ENCODE measurements around the gene TUBA4A. TPM values are rescaled to one million over a fixed set of nuclear protein-coding genes. Genes with fewer than 3 reads are reported as not detected.

Gene TUBA4A
- total RNA-seq, 1 donor: 25.6 TPM

DNA sequence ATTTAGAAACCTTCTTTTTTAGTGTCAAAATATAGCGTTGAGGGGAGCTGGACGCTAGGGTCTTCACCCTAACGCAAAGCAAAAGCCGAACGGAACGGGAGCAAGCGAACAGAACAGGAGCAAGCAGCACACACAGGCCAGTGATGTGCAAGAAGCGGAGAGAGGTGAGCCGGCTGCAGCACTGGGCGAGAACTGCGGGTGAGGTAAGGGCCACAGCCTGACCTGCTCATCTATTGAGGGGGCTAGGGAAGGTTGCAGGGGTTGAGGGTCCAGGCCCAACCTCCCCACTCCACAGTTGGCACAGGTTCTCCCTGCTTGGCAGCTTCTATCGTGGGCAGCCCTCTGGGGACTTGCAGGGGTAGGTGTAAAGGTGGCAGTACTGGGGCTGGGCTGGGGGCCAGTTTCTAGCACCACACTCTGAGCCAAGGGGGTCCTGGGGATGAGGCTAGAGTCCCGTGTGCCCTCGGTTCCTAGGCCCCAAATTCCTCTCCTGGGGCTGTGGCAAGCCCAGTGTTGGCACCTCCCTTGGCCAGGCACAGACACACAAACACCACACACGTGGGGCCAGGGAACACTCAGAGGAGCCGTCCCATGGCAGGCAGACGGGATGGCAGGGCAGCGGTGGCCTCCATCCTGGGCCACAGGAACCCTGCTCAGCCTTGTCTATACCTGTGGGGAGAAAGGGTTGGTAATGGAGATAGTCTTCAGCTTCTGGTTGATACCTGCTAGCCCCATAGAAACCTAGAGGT, 33.8 kb downstream of the TUBA4A start:
- H3K4me3 ChIP-seq (ENCODE audit: low read depth, low read length): no peak overlapping the region
- no peak for DNase-seq (ENCODE audit: low read depth)
- TF ChIP-seq CTCF (IDR thresholded peaks at IDR 0.05; ENCODE audit: insufficient read depth, low read length): no peak

- peak; percentile 96 for DNase-seq (ENCODE audit: low read depth)
- no peak for TF ChIP-seq CTCF (IDR thresholded peaks at IDR 0.05; ENCODE audit: insufficient read depth, low read length)
Measured at GRCh38 chr2:219218732-219219701, 34.7 kb downstream of the TUBA4A start, which contains the start of gene ABCB6. Gene ABCB6 (minus strand): TSS chr2:219218958. CDS start chr2:219218673, 285 bp downstream.

GRCh38 chr2:219218217-219218731, 35.4 kb downstream of the TUBA4A start:
- TF ChIP-seq CTCF (IDR thresholded peaks at IDR 0.05; ENCODE audit: insufficient read depth, low read length): no peak
- no peak for DNase-seq (ENCODE audit: low read depth)
- peak overlapping the region; percentile 71 for H3K4me3 ChIP-seq (ENCODE audit: low read depth, low read length)

More at GRCh38 chr2:219218732-219219701, 34.7 kb downstream of the TUBA4A start, which contains the start of gene ABCB6:
- peak within 1 kb of the TSS; percentile 71 for H3K4me3 ChIP-seq (ENCODE audit: low read depth, low read length)

DNA sequence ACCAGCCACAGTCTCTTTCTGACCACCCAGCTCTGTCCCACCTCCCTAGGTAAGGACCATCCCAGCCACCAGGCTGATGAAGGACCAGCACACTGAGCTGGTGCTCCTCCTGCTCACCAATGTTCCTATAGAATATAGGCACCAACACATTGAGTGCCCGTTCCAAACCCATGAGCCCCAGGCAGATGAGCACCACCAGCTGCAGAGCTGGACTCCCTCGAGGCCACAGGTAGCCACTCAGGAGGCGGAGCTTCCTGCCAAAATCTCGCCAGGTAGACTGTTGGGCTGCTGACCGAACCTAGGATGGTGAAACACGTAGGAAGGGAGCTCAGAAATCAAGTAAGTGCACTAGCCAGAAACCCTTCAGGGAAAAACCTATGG, 37.2 kb downstream of the TUBA4A start:
- TF ChIP-seq CTCF (IDR thresholded peaks at IDR 0.05; ENCODE audit: insufficient read depth, low read length): no peak
- H3K4me3 ChIP-seq (ENCODE audit: low read depth, low read length): no peak overlapping the region
- DNase-seq (ENCODE audit: low read depth): no peak

- no peak for DNase-seq (ENCODE audit: low read depth)
- H3K4me3 ChIP-seq (ENCODE audit: low read depth, low read length): no peak overlapping the region
- TF ChIP-seq CTCF (IDR thresholded peaks at IDR 0.05; ENCODE audit: insufficient read depth, low read length): no peak
Measured at GRCh38 chr2:219215871-219216534, 37.7 kb downstream of the TUBA4A start.

DNA sequence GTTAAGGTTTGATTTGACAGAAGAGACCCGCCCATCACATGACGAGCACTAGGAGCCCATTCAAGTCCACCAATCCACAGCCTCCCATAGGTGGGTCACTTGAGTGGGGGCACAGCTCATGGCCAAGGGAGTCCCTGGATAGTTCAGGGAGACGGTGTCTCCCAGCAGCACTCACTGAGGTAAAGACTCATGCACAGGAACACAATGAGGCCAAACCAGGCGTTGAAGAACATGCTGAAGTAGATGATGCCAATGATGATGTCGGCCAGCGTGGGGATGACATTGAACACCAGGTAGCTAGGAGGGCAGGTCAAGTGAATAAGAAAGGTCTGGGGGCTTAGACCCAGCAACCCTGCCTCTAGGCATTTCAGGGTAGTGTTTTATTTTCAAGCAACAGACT, 38.9 kb downstream of the TUBA4A start:
- no peak overlapping the region for H3K4me3 ChIP-seq (ENCODE audit: low read depth, low read length)
- TF ChIP-seq CTCF (IDR thresholded peaks at IDR 0.05; ENCODE audit: insufficient read depth, low read length): no peak
- DNase-seq (ENCODE audit: low read depth): no peak

Measured in fibroblast of the aortic adventitia (primary cell).